Measurements from ENCODE around the gene CD163.

- no peak for TF ChIP-seq CTCF (IDR thresholded peaks at IDR 0.05)
- TF ChIP-seq POLR2A (IDR thresholded peaks at IDR 0.05), result no peak
Observed at GRCh38 chr12:7433276-7433822, 70.2 kb downstream of the CD163 start.
